Karpas-422 (cell line): Measurements from ENCODE around the gene HOXB13. TPM values are rescaled to one million over a fixed set of nuclear protein-coding genes. Genes with fewer than 3 reads are reported as not detected.

ENCODE experiments used
- DNase-seq: peaks from one replicate; pipeline ENCODE4 v3.0.0-alpha.2; 2015
- H2AFZ ChIP-seq: fragments of 200-600 bp; sonication (generic); 2 replicates; pipeline ENCODE4 v1.6.1; 2014; ENCODE audit warnings: antibody characterized with exemption, low read length, mixed read lengths
- H3K27ac ChIP-seq: fragments of 200-600 bp; sonication (generic); 2 replicates; pipeline ENCODE4 v1.5.1; 2014; ENCODE audit warnings: mild to moderate bottlenecking, low read length, moderate library complexity
- H3K27me3 ChIP-seq: fragments of 200-600 bp; sonication (generic); 2 replicates; pipeline ENCODE4 v1.6.1; 2014; ENCODE audit warnings: low read length, mixed read lengths
- H3K36me3 ChIP-seq: fragments of 200-600 bp; sonication (generic); 2 replicates; pipeline ENCODE4 v1.6.1; 2014; ENCODE audit warnings: low read length, mixed read lengths; ENCODE audit not compliant: insufficient read depth
- H3K4me1 ChIP-seq: fragments of 200-600 bp; sonication (generic); 2 replicates; pipeline ENCODE4 v1.6.1; 2014; ENCODE audit warnings: mild to moderate bottlenecking, low read length, mixed read lengths
- H3K4me2 ChIP-seq: fragments of 200-600 bp; sonication (generic); 2 replicates; pipeline ENCODE4 v1.6.1; 2014; ENCODE audit warnings: low read length, low read depth, mild to moderate bottlenecking; ENCODE audit not compliant: poor library complexity, severe bottlenecking
- H3K4me3 ChIP-seq: fragments of 200-600 bp; sonication (generic); 2 replicates; pipeline ENCODE4 v1.5.1; 2014; ENCODE audit warnings: mild to moderate bottlenecking, antibody characterized with exemption, low read length, mixed read lengths
- H3K79me2 ChIP-seq: fragments of 200-600 bp; sonication (generic); 2 replicates; pipeline ENCODE4 v1.6.1; 2014; ENCODE audit warnings: mild to moderate bottlenecking, low read length, mixed read lengths
- H3K9ac ChIP-seq: fragments of 200-600 bp; sonication (generic); 2 replicates; pipeline ENCODE4 v1.6.0; 2014; ENCODE audit warnings: low read length
- H3K9me2 ChIP-seq: fragments of 200-600 bp; sonication (generic), shearing (Covaris generic); replicated peaks from 2 replicates; pipeline ENCODE4 v1.6.0; 2014; ENCODE audit warnings: mild to moderate bottlenecking, low read length, moderate library complexity; ENCODE audit not compliant: insufficient read depth
- H3K9me3 ChIP-seq: fragments of 300-700, 200-600 bp; sonication (generic); 2 replicates; pipeline ENCODE4 v1.6.1; 2014; ENCODE audit warnings: low read length, mixed read lengths
- H4K20me1 ChIP-seq: fragments of 200-600 bp; sonication (generic); 2 replicates; pipeline ENCODE4 v1.6.1; 2014; ENCODE audit warnings: mild to moderate bottlenecking, antibody characterized with exemption, low read length, low read depth; ENCODE audit not compliant: insufficient read depth
- total RNA-seq: library from RNA; depleted of rRNA; stranded (reverse); fragments of >200 nt; shearing (Covaris generic); gene quantifications from 2 replicates; pipeline ENCODE4 v1.2.3, GENCODE V29; 2014; ENCODE audit warnings: low replicate concordance

Gene HOXB13
- total RNA-seq, 1 experiment from 2014 or later: not detected

- no peaks in the 10 kb centered on the region for H3K27me3 ChIP-seq
- H3K4me3 ChIP-seq: no peak overlapping the region
- no peaks in the 10 kb centered on the region for H3K9me2 ChIP-seq
- H3K4me1 ChIP-seq: no peaks in the 10 kb centered on the region
- H3K9ac ChIP-seq: no peak overlapping the region
- H3K9me3 ChIP-seq: no peaks in the 10 kb centered on the region
- H3K4me2 ChIP-seq: no peak overlapping the region
- H3K36me3 ChIP-seq: no peaks in the 10 kb centered on the region
- no peak for DNase-seq
- no peaks in the 10 kb centered on the region for H3K79me2 ChIP-seq
- no peak overlapping the region for H3K27ac ChIP-seq
- no peak overlapping the region for H2AFZ ChIP-seq
- H4K20me1 ChIP-seq: no peaks in the 10 kb centered on the region
Measured at GRCh38 chr17:48732688-48733629, 4.4 kb upstream of the HOXB13 start.

- Histone ChIP-seq H2AFZ (no peak overlapping the region), H3K9me3 (no peaks in the 10 kb centered on the region), H3K36me3 (no peaks in the 10 kb centered on the region), H3K9ac (no peak overlapping the region), H3K27ac (no peak overlapping the region), H3K4me1 (no peaks in the 10 kb centered on the region), H3K27me3 (no peaks in the 10 kb centered on the region), H3K4me2 (no peak overlapping the region), H4K20me1 (no peaks in the 10 kb centered on the region), H3K79me2 (no peaks in the 10 kb centered on the region), H3K9me2 (no peaks in the 10 kb centered on the region), H3K4me3 (no peak overlapping the region)
- no peak for DNase-seq
Measured at GRCh38 chr17:48731355-48731754, 2.8 kb upstream of the HOXB13 start.

- no peak overlapping the region for H2AFZ ChIP-seq
- no peak for DNase-seq
- H3K4me1 ChIP-seq: no peaks in the 10 kb centered on the region
- no peak overlapping the region for H3K27ac ChIP-seq
- H3K27me3 ChIP-seq: no peaks in the 10 kb centered on the region
- no peaks in the 10 kb centered on the region for H3K9me3 ChIP-seq
- H3K9me2 ChIP-seq: no peaks in the 10 kb centered on the region
- no peaks in the 10 kb centered on the region for H3K36me3 ChIP-seq
- no peak overlapping the region for H3K4me2 ChIP-seq
- no peaks in the 10 kb centered on the region for H3K79me2 ChIP-seq
- no peak overlapping the region for H3K4me3 ChIP-seq
- no peak overlapping the region for H3K9ac ChIP-seq
- no peaks in the 10 kb centered on the region for H4K20me1 ChIP-seq
Measured at GRCh38 chr17:48730240-48730550, 1.6 kb upstream of the HOXB13 start.

GRCh38 chr17:48729335-48730239 lies 1.0 kb upstream of the HOXB13 start:
- H3K79me2 ChIP-seq: no peaks in the 10 kb centered on the region
- H2AFZ ChIP-seq: no peak overlapping the region
- no peaks in the 10 kb centered on the region for H3K36me3 ChIP-seq
- no peaks in the 10 kb centered on the region for H3K9me3 ChIP-seq
- no peaks in the 10 kb centered on the region for H3K9me2 ChIP-seq
- no peak overlapping the region for H3K27ac ChIP-seq
- H3K4me3 ChIP-seq: no peak overlapping the region
- no peaks in the 10 kb centered on the region for H4K20me1 ChIP-seq
- H3K4me2 ChIP-seq: no peak overlapping the region
- H3K9ac ChIP-seq: no peak overlapping the region
- DNase-seq: no peak
- no peaks in the 10 kb centered on the region for H3K27me3 ChIP-seq
- H3K4me1 ChIP-seq: no peaks in the 10 kb centered on the region

GRCh38 chr17:48727415-48728175 lies 955 bp downstream of the HOXB13 start:
- H3K4me1 ChIP-seq: no peaks in the 10 kb centered on the region
- H3K9me2 ChIP-seq: no peaks in the 10 kb centered on the region
- no peaks in the 10 kb centered on the region for H3K36me3 ChIP-seq
- DNase-seq: no peak
- H3K4me2 ChIP-seq: no peak overlapping the region
- no peaks in the 10 kb centered on the region for H3K27me3 ChIP-seq
- no peaks in the 10 kb centered on the region for H3K9me3 ChIP-seq
- H3K27ac ChIP-seq: no peak overlapping the region
- no peaks in the 10 kb centered on the region for H3K79me2 ChIP-seq
- H3K4me3 ChIP-seq: no peak overlapping the region
- no peaks in the 10 kb centered on the region for H4K20me1 ChIP-seq
- H2AFZ ChIP-seq: no peak overlapping the region
- no peak overlapping the region for H3K9ac ChIP-seq

GRCh38 chr17:48726916-48727286 lies 1.6 kb downstream of the HOXB13 start:
- H3K27me3 ChIP-seq: no peaks in the 10 kb centered on the region
- no peaks in the 10 kb centered on the region for H3K4me1 ChIP-seq

GRCh38 chr17:48726114-48726915 lies 2.2 kb downstream of the HOXB13 start:
- no peaks in the 10 kb centered on the region for H3K4me1 ChIP-seq
- H3K9ac ChIP-seq: no peak overlapping the region
- H3K27me3 ChIP-seq: no peaks in the 10 kb centered on the region
- no peak overlapping the region for H2AFZ ChIP-seq
- H3K36me3 ChIP-seq: no peaks in the 10 kb centered on the region
- no peaks in the 10 kb centered on the region for H3K9me3 ChIP-seq
- H3K9me2 ChIP-seq: no peaks in the 10 kb centered on the region
- H3K4me3 ChIP-seq: no peak overlapping the region
- no peaks in the 10 kb centered on the region for H4K20me1 ChIP-seq
- no peak overlapping the region for H3K27ac ChIP-seq
- H3K4me2 ChIP-seq: no peak overlapping the region
- H3K79me2 ChIP-seq: no peaks in the 10 kb centered on the region
- DNase-seq: no peak

More at GRCh38 chr17:48726916-48727286, 1.6 kb downstream of the HOXB13 start:
- no peaks in the 10 kb centered on the region for H3K36me3 ChIP-seq
- no peaks in the 10 kb centered on the region for H4K20me1 ChIP-seq
- H3K79me2 ChIP-seq: no peaks in the 10 kb centered on the region
- no peak overlapping the region for H3K27ac ChIP-seq
- H3K9me2 ChIP-seq: no peaks in the 10 kb centered on the region
- no peak overlapping the region for H3K9ac ChIP-seq
- H2AFZ ChIP-seq: no peak overlapping the region
- no peaks in the 10 kb centered on the region for H3K9me3 ChIP-seq
- no peak overlapping the region for H3K4me2 ChIP-seq
- DNase-seq: no peak
- no peak overlapping the region for H3K4me3 ChIP-seq
